HG03064 (cell line): ENCODE data around the gene SUGCT.

Experiments used
- ATAC-seq: cut with Tn5 transposase; IDR thresholded peaks from one replicate; pipeline ENCODE4 v1.9.1; 2021; ENCODE audit warnings: low read depth; ENCODE audit not compliant: unreplicated experiment

SUGCT gene

DNA sequence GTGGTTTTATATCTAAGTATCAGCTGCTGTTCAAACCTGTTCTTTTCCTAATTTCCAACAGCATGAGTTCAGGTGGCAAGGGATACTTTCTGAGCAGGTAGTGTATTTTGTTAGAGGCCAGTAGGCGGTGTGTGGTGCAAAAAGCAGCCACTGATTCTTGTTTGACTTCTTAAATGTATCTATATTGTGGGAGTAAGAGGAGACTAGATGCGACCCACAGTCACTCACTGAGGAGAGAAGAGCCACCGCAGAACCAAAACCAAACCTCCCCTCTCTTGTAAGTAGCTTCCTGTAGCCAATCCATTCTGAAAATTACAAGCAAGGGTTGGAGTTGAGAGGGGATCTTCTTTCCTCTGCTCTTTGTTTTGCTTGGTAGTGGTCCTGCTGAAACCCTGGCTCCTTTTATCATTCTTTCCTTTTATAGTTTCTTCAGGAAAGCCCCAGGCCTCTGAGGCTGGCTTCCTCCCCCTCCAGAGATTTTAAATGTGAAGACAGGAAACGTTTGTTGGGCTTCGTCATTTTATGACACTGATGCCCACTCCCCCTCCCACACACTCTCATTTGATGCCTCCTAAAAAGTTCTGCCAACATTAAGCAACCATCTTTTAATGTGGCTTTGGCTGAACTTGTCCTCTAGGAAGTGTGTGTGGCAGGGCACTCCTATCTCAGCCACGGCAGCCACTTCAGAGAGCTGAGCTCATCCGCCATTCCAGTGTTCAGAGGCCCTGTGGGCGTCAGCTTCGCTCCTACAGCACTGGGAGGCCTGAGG is 566.0 kb downstream of the SUGCT start:
- ATAC-seq = no peak

DNA sequence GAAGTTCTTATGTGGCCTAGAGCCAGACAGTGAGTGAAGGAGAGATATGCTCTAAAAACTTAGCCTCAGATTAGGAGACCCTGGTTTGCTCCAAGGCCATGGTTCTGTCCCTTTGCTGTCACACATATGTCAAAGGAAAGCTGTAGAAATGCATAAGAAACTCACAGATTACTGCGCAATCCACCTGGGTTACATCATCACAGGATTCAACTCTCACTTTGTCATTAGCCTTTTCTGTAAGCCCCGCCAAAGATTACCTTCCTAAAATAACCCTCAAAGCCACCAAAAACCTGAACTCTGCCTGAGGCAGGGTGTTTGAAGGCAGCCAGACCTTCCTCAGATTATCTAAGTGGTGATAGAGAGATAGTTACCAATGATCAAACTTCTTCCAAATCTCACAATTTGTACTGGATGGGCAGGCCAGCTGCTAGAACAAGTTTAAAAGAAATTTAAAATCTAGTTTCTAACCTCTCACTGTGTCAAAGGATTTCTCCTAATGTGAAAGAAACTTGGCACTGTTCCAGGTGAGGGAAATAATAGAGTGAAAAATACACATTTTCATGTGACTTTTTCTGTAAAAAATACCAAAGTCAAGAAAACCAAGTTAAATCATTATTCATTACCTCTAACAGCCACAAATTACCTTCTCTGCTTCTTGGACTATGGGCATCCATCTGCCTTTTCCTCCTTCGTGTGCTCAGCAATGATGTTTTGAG is 567.2 kb downstream of the SUGCT start:
- no peak for ATAC-seq

DNA sequence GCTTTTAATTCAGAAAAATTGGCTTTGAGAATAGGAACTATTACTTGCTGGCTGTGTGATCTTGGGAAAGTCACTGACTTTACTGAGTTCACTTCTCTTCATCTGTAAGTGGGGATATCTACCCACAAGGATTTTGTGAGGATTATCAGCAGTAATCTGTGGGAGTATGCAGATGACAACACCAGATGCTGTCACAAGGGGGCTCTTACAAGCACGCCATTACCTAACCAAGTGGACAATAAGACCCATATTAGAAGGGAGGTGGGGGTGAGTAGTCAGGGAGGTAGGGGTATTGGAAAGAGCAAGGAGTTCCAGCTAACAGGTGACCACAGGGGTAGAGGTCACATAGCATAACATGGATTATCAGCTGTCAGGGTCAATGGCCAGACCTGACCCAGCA is 569.4 kb downstream of the SUGCT start:
- no peak for ATAC-seq

DNA sequence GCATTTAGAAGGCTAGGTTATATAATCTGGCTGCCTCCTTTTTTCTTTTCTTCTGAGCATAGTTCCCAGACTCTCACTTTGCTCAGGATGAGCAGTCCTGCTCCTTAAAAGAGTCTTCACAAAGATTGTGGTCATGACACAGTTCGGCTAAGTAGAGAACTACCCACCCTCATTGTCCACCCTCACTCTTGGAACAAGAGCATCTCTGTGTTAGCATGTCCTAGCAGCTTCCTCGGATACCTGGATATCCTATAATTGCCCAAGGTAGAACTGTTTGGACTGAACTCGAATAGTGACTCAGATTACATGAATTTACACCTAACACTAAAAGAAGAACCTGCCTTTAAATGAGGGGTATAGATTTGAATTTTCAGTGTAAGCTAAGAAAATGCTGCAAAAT is 572.0 kb downstream of the SUGCT start:
- ATAC-seq = no peak

DNA sequence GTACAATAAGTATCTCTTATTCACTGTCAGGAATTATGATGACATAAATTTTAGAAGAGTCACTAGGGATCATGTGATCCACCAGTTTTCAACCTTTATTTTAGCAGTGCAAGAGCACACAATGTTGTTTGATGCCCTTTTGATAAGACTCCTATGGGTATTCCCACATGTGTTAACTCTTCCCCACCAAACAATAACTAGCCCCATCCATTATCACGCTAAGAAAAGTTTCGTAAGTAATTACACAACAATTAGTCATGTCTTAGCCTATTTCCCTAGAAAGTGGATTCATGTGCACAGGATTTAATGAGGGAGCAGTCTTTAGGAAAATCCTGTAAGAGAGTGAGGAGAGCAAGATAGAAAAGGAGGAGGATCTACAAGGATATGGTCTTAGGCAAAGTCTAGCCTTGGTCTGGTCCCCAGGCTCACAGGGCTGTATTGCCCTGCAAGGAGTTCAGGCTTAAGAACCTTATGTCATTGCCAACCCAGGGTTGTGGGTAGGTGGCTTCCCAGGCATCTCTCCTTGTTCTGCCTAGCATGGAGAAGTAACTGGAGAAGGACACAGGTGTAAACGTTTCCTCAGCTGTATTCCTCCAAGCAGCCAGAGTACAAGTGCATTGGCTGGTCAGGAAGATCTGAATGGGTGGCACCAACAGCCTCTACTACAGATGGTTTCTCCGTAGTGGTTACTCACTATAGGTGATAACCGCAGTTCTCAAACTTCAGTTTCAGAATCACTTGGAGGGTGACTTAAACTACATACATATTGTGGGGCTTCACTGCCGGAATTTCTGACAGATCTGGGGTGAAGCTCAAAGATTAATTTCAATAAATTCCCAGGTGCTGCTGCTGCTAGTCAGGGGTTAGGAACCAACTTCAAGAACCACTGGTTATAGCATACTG is 574.5 kb downstream of the SUGCT start:
- no peak for ATAC-seq

DNA sequence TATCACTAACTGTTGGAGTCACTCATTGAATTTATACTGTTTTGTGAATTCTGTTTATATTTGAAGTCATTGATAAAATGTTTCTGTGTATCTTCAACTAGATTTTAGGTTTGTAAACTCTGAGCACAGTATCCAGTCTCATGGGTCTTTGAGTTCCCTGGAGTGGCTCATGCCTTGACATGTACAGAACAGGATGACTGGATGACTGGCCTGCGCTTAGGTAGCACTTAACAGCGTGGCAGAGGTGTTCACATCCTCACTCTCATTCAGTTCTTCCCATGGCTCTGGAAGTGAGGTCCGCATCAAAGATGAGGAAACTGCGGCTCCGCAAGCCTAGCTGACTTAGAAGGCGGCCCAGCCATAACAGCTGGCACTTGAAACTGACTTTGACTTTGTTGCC is 576.9 kb downstream of the SUGCT start:
- ATAC-seq = no peak

DNA sequence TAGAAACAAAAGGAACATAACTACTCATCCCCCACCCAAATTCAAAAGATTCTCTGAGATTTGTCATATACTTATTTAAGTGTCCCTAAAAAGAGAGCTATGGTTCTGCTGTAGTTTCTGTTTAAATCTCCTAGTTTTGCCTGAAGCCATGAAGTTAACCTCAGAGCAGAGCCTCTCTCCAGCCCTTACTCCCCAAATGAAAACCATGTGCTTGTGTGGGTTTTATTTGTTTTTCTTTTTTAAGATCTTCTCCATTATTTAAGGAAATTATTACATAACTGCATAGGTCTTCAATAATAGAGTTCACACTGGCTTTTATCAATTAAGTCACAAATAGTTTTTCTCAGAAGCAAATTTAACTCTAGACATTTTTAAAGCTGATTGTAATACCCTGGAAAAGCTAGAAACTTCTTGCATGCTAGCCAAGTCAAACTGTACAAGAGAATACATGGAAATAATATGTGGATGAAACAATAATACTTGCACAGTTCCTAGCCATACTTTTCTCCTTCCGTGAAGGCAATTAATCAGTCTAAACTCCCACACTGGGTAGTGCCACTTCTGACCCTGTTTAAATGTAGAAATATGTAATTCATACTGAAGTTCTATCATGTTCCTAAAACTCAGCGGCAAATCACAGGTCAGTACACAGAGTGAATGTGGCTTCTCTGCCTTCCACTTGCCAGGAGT is 579.7 kb downstream of the SUGCT start:
- no peak for ATAC-seq

DNA sequence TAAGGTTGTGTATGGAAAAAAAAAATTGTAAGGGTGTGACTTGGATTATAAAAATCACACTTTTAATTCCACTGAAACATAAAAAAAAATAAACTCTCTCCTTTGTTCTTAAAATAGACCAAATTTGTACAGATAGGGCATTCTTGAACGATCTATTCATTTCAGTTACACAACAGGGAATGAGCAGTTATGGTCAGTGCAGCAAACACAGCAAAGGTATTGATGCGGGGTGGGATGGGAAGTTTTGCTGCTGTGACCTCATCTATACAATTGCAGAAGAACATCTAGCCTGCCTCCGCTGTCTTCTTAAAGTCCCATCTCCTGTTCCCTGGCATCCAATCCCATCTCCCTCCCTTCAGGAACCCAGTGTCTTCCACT is 580.2 kb downstream of the SUGCT start:
- ATAC-seq = no peak

DNA sequence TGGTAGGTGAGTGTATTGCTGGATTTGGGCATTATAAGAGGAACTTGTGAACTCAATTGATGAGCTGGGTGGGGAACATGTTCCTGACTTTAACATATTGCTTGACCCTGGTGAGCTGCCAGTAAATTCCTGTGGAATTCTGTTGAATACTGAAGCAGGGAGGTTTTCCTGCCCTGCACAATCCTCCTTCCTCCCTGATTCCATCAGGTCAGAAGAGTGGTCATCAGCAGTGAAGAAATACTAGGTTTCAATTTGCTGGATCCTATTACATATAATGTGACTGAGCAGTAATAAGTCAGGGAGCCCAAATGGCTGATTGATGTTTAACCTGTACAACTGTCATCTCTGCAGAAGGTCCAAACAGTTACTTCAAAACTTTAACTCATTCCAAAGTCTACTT is 581.2 kb downstream of the SUGCT start:
- no peak for ATAC-seq

DNA sequence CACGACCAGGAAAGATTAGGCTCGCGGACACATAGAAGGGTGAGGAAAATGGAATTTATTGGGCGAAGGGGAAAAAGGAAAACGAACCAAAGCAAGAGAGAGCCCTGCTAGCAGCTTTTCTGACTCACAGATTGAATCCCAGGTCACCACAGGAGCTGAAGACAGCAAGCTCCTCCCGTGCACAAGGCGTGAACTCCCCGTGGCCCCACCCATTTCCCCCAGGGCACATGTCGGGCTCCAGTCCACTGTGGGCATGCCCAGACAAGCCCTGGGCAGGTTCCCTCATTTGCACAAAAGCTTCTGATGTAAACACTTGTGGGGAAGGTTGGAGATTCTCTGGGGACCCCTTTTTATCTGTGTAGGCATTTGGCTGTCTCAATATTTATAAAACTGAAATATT is 582.4 kb downstream of the SUGCT start:
- peak; percentile 76 for ATAC-seq

DNA sequence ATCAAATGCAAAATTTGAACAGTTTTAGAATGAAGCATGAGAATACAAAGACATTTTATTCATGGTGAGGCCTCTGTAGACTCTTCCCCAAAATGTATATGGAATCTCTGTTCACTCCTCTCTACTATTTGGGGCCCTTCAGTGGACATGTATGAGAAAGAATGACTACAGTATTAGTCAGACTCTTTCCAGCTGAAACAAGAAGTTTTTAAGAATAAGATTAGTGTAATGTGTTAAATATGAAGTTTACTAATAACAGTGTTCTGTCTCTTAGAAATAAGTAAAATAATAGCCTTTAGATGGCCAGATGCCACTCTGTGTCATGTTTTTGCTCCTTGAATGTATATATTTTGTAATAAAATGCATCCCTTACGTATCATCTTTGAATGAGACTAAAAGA is 585.6 kb downstream of the SUGCT start:
- ATAC-seq = no peak

DNA sequence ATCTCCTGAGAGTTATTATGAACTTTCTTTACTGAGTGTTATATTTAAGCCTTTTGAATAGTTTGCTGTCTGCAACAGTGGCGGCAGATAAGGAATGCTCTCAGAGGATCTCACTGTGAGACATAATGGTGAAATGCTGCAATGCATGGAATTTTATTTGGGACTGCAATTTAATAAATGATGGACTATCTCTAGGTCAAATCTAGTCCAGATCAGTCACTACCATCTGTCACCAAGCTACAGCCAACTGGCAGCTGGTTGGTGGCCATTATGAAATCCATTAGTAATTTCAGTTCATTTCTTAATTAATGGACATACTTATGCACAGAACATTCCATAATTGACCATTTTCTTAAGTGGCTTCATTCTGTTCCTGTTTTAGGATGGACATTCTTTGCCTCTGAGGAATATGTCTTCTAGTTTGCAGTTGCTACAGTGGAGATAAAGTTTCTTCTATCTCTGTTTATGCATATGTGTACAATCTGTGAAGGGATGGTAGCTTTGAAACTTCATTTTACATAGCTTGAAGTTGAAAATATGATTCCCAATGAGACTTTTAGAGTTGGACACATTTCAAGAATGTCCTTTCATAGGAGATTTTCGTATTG is 586.6 kb downstream of the SUGCT start:
- ATAC-seq = no peak

DNA sequence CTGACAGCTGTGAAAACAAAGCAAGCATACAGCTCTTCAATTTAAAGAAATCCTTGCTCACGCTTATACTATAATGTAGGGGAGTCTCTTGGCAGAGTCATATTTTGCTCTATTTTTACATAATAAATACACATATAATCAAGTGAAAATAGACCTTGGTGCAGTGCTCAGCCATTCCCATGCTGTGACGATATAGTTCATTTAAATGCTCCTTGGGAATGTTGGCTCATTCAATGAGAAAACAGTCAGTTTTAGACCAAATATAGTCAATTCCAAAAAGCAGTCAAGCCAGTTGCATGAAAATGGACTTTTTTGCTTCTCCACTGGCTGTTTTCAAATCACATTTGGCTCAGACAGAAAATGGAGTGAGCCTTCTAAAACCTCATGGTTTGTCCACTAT is 587.4 kb downstream of the SUGCT start:
- ATAC-seq = no peak

DNA sequence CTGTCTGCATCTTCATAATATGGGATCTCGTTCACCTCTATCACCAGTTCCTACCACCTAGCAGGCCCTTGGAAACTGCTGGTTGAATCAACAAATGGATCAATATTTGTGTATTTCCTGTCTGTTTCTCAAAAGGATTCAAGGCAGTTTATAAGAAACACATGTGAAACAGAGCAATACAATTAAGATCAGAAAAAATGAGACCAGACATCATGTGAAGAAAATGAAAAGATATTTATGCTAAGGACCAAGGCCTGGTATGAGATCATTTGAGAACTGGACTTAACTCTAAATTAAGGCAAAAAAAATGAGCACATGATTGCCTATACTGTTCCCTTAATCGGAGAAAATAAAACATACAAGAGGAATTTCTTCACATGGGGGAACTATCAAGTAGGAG is 589.0 kb downstream of the SUGCT start:
- no peak for ATAC-seq

DNA sequence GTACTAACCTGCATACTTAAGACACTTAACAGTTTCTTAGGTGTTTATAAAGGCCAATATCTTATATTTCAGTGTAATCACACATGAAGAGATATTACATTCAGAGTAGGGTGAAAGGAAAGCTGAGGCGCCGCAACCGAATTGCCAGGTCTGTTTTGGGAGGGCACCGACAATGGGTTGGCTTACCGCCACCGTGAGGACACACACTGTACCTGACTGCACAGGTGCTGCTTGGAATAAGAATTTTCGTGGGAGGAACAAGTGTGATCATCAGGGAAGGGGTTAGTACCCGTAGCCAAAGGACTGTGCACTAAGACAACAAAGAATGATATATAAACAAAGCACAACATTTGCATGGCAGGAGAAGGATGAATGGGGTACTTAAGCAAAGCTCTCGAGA is 591.8 kb downstream of the SUGCT start:
- no peak for ATAC-seq

DNA sequence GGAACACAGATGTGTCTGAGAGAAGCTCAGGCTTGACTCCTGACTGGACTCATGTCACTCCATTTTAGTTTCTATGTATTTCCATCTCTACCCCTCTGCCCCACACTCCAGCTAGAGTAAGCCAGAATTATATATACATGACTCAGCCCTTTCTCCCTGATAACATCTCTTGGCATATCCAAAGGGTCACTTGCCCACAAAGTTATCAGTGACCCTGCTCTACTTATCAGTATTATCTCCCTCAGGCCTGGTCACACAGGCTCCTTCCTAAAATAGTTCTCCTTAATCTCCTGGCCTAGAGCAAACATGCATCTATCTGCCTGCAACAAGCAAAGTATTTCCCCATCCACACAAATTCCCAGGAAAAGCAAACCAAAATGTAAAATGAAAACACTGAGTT is 598.3 kb downstream of the SUGCT start:
- ATAC-seq = no peak

DNA sequence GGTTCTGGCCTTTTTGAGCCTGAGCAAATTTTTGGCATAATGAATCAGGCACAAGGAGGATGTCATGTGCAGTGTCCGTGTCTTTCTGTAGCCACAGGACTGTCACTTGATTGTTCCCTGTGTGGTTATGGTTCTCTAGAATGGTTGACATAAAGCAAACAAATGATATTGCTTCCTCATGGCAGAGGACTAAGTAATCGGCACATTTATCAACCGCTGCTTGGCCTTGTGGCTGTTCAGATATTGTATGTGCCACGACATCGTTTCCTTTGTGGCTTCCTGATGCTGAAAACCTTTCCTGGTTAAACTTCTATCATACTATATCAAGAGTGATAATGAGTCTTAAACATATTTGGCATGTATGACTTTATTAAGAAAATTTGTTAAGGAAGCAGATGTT is 598.8 kb downstream of the SUGCT start:
- no peak for ATAC-seq

DNA sequence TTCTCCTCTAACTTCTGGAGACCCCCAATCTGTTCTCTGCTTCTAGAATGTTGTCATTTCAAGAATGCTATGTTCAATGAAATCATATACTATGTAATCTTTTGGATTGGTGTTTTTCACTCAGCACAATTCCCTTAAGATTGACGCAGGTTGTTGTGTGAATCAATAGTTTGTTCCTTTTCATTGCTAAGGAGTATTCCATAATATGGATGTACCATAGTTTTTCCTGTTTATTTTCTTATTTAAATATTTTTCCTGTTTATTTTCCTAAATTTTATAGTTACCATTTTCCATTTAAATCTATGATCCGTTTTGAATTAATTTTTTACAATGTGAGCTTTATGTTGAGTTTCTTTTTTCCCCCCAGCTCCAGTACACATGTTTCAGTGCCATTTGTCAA is 604.5 kb downstream of the SUGCT start:
- ATAC-seq = no peak

DNA sequence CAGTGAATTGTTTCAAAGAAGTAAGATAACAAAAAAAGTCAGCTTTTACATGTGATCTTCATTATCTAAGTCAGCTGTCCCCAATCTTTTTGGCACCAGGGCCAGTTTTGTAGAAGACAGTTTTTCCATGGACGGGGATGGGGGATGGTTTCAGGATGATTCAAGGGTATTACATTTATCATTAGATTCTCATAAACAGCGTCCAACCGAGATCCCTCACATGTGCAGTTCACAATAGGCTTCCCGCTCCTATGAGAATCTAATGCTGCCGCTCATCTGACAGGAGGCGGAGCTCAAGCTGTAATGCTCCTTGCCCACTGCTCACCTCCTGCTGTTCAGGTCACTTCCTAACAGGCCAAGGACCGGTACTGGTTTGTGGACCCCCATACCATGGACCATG is 607.5 kb downstream of the SUGCT start:
- ATAC-seq = no peak

DNA sequence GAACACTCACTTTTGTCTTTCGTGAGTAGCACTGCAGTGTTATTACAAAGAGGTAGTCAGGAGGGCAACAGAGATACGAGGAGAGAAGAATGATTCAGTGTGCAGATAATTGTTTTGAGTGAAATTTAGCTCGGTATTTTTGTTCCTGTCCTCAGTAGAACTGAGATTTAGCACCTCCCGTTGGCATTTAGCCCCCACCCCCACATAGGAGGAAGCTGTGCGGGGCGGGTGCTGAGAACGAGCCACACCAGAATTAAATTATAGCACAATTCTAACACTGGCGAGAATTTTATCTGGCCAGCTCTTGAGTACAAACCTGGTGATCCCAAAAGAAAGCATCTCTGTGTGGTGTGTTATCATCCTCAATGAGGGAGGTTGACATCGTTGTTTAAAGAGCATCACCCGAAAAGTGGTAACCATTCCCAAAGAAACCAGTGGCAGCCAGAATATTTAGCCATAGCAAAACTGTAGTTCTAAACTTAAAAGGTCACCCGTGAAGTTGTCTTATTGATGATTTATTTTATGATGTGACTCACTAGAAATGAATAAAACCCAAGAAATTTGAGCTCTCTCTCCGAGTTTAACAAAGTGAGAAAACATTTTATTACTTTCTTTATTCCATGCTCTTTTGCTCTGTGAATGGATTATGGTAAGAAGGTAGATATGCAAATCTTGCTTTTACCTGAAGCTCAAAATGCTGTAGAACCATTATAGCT is 612.2 kb downstream of the SUGCT start:
- no peak for ATAC-seq
